OCI-LY1 (cell line): Measurements from ENCODE around the gene FKBP15.
"Not testable (repeated sequence)": the region's sequence is repeated elsewhere in the genome, so short reads cannot be mapped to it uniquely, and the experiment has no call there.

ENCODE experiments used
- EZH2 ChIP-seq: fragments of 200-600 bp; sonication (generic), shearing (Covaris generic); IDR thresholded peaks from 2 replicates; pipeline ENCODE4 v1.8.0; 2017; ENCODE audit warnings: borderline replicate concordance, mixed run types, mild to moderate bottlenecking, antibody characterized with exemption, low read length, moderate library complexity, mixed read lengths
- TF ChIP-seq, protein P1 (sequence below): fragments of 200-600 bp; sonication (generic), shearing (Covaris generic); IDR thresholded peaks from 2 replicates; pipeline ENCODE4 v1.5.1; 2017; ENCODE audit warnings: mild to moderate bottlenecking, antibody characterized with exemption, low read length, moderate library complexity, mixed read lengths

DNA sequence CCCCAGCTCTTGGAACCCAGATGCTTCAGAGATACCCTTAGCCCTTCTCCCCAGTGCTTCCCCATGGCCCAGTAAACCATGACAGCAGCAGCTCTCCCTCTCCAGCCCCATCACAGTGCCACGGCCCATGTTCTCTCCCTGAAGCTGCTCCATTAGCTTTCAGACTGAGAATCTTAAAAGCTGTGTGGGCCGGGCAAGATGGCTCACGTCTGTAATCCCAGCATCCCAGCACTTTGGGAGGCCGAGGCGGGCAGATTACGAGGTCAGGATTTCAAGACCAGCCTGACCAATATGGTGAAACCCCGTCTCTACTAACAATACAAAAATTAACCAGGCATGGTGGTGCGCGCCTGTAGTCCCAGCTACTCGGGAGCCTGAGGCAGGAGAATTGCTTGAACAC is 71.5 kb downstream of the FKBP15 start:
- TF ChIP-seq, protein P1, sequence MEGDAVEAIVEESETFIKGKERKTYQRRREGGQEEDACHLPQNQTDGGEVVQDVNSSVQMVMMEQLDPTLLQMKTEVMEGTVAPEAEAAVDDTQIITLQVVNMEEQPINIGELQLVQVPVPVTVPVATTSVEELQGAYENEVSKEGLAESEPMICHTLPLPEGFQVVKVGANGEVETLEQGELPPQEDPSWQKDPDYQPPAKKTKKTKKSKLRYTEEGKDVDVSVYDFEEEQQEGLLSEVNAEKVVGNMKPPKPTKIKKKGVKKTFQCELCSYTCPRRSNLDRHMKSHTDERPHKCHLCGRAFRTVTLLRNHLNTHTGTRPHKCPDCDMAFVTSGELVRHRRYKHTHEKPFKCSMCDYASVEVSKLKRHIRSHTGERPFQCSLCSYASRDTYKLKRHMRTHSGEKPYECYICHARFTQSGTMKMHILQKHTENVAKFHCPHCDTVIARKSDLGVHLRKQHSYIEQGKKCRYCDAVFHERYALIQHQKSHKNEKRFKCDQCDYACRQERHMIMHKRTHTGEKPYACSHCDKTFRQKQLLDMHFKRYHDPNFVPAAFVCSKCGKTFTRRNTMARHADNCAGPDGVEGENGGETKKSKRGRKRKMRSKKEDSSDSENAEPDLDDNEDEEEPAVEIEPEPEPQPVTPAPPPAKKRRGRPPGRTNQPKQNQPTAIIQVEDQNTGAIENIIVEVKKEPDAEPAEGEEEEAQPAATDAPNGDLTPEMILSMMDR = not testable (repeated sequence)
- not testable (repeated sequence) for TF ChIP-seq EZH2
